Lung (tissue), 12 donors: ENCODE measurements around the gene KIF4B. TPM values are rescaled to one million over a fixed set of nuclear protein-coding genes. Genes with fewer than 3 reads are reported as not detected.
"Not testable (repeated sequence)": the region's sequence is repeated elsewhere in the genome, so short reads cannot be mapped to it uniquely, and the experiment has no call there.

Experiments
- ATAC-seq: fragments of 200-7000 bp; cut with Tn5 transposase; one replicate; pipeline ENCODE4 v1.9.1; 2020; ENCODE audit warnings: moderate number of reproducible peaks; ENCODE audit not compliant: insufficient read depth, low FRiP score
- DNase-seq, 3 donors: peaks; one replicate each; pipeline ENCODE4 v3.0.0-alpha.2; 2013 to 2017
- H3K27ac ChIP-seq, 2 donors: one replicate each; pipeline ENCODE4 v1.5.1; 2013; ENCODE audit warnings: mild to moderate bottlenecking in 2 of 2, moderate library complexity in 2 of 2, control low read depth in 1 of 2, inconsistent platforms in 1 of 2, low read depth in 1 of 2, low read length in 1 of 2
- H3K27me3 ChIP-seq, 3 donors: one replicate each; pipeline ENCODE4 v1.5.1; 2013; ENCODE audit warnings: low read length in 2 of 3; ENCODE audit not compliant: control insufficient read depth in 3 of 3, insufficient read depth in 3 of 3
- H3K36me3 ChIP-seq, 4 donors: one replicate each; pipeline ENCODE4 v1.5.1; 2013; ENCODE audit warnings: low read length in 4 of 4, mild to moderate bottlenecking in 1 of 4, moderate library complexity in 1 of 4; ENCODE audit not compliant: control insufficient read depth in 4 of 4, insufficient read depth in 4 of 4
- H3K4me1 ChIP-seq, 5 donors: one replicate each; pipeline ENCODE4 v1.5.1; 2013; ENCODE audit warnings: low read length in 5 of 5, mild to moderate bottlenecking in 2 of 5, moderate library complexity in 1 of 5; ENCODE audit not compliant: control insufficient read depth in 5 of 5, insufficient read depth in 5 of 5
- H3K4me3 ChIP-seq: one replicate; pipeline ENCODE4 v1.5.1; 2013; ENCODE audit warnings: mild to moderate bottlenecking, control low read depth, moderate library complexity
- H3K9ac ChIP-seq, 2 donors: one replicate each; pipeline ENCODE4 v1.5.1; 2013; ENCODE audit warnings: low read length in 2 of 2, control low read depth in 1 of 2; ENCODE audit not compliant: insufficient read depth in 1 of 2
- H3K9me3 ChIP-seq, 4 donors: one replicate each; pipeline ENCODE4 v1.5.1; 2013; ENCODE audit warnings: low read length in 3 of 4, mild to moderate bottlenecking in 1 of 4, moderate library complexity in 1 of 4; ENCODE audit not compliant: control insufficient read depth in 4 of 4, insufficient read depth in 3 of 4
- WGBS, 2 donors: extraction: QIAGEN DNeasy Blood & Tissue Kit; methylation state at CpG; one replicate each; pipeline ENCODE4 v1.1.7; 2013; 5-methylcytosine and 5-hydroxymethylcytosine counted together
- polyA plus RNA-seq, 2 donors: library from polyadenylated mRNA; stranded (reverse); fragments of 200-250 nt; gene quantifications; one replicate each; pipeline ENCODE4 v1.2.1, GENCODE V29; 2013
- total RNA-seq, 2 donors: library from RNA; depleted of rRNA in 1 of 2; stranded (reverse); fragments of >200 nt in 1 of 2; gene quantifications; one replicate each; pipeline ENCODE4 v1.2.1, GENCODE V29; 2014 to 2021
- TF ChIP-seq, protein P1 (sequence below): IDR thresholded peaks from 2 replicates; pipeline ENCODE4 v1.5.1; 2012; ENCODE audit warnings: mild to moderate bottlenecking; ENCODE audit errors: control extremely low read depth, extremely low read depth
- donor health status: control.
- donor health status: control.
- donor health status: Bipolar disorder and iron deficiency.
- donor health status: healthy.
- donor health status: DM: yes; HTN: yes; CAD: no.

The KIF4B gene
- total and polyA plus RNA-seq, 4 donors, result 0.01 to 0.02 TPM; not detected in 2

GRCh38 chr5:155004138-155004744, 9.3 kb upstream of the KIF4B start:
- H3K27me3 ChIP-seq, result no peaks in the 10 kb centered on the region
- no peak for ATAC-seq
- H3K9ac ChIP-seq, result no peak overlapping the region
- TF ChIP-seq, protein P1, sequence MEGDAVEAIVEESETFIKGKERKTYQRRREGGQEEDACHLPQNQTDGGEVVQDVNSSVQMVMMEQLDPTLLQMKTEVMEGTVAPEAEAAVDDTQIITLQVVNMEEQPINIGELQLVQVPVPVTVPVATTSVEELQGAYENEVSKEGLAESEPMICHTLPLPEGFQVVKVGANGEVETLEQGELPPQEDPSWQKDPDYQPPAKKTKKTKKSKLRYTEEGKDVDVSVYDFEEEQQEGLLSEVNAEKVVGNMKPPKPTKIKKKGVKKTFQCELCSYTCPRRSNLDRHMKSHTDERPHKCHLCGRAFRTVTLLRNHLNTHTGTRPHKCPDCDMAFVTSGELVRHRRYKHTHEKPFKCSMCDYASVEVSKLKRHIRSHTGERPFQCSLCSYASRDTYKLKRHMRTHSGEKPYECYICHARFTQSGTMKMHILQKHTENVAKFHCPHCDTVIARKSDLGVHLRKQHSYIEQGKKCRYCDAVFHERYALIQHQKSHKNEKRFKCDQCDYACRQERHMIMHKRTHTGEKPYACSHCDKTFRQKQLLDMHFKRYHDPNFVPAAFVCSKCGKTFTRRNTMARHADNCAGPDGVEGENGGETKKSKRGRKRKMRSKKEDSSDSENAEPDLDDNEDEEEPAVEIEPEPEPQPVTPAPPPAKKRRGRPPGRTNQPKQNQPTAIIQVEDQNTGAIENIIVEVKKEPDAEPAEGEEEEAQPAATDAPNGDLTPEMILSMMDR, result peak; percentile 17
- H3K36me3 ChIP-seq, result no peaks in the 10 kb centered on the region
- no peak overlapping the region for H3K4me3 ChIP-seq
- no peak for DNase-seq
- no peaks in the 10 kb centered on the region for H3K9me3 ChIP-seq
- H3K4me1 ChIP-seq, result peaks cover 0 to 1% (median 0%) of the 10 kb centered on the region in 5 donors
- 81 to 84% methylated on average over 11 of the region's 11 CpGs for WGBS, 2 donors
- H3K27ac ChIP-seq, result no peak overlapping the region

DNA sequence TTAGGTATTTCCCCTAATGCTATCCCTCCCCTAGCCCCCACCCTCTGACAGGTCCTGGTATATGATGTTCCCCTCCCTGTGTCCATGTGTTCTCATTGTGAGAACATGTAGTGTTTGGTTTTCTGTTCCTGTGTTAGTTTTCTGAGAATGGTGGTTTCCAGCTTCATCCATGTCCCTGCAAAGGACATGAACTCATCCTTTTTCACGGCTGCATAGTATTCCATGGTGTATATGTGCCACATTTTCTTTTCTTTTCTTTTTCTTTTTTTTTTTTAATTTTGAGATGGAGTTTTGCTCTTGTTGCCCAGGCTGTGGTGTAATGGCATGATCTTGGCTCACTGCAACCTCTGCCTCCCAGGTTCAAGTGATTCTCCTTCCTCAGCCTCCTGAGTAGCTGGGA, 7.3 kb upstream of the KIF4B start:
- H3K4me1 ChIP-seq, H3K9ac ChIP-seq, H3K4me3 ChIP-seq, ATAC-seq, DNase-seq, H3K36me3 ChIP-seq, H3K27ac ChIP-seq, H3K27me3 ChIP-seq, H3K9me3 ChIP-seq: not testable (repeated sequence)
- 95 to 100% methylated on average over 1 of the region's 1 CpG for WGBS, 2 donors

- no peak overlapping the region for H3K9ac ChIP-seq
- peaks cover 0 to 1% (median 0%) of the 10 kb centered on the region in 5 donors for H3K4me1 ChIP-seq
- H3K4me3 ChIP-seq, result no peak overlapping the region
- no peaks in the 10 kb centered on the region for H3K9me3 ChIP-seq
- no peak for ATAC-seq
- 80 to 85% methylated on average over 3 of the region's 3 CpGs for WGBS, 2 donors
- no peaks in the 10 kb centered on the region for H3K27me3 ChIP-seq
- H3K36me3 ChIP-seq, result no peaks in the 10 kb centered on the region
- no peak overlapping the region for H3K27ac ChIP-seq
- DNase-seq, result no peak
- TF ChIP-seq, protein P1, result no peak
Observed at GRCh38 chr5:155008669-155009068, 4.9 kb upstream of the KIF4B start.

DNA sequence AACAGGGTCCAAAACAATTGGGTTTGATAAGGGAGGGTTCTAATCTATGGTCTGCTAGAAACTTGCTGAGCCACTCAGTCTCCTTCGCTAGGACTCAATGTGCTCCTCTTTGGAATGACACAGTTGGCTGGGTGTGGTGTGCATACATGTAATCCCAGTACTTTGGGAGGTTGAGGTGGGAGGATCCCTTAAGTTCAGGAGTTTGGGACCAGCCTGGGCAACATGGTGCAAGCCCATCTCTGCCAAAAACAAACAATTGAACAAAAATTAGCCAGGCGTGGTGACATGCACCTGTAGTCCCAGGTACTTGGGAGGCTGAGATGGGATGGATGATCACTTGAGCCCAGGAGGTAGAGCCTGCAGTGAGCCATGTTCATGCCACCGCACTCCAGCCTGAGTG, 2.7 kb upstream of the KIF4B start:
- H3K27me3 ChIP-seq, result no peaks in the 10 kb centered on the region
- WGBS, 2 donors, result 92 to 97% methylated on average over 3 of the region's 3 CpGs
- H3K9me3 ChIP-seq, result peaks cover 0 to 1% (median 0%) of the 10 kb centered on the region in 4 donors
- H3K9ac ChIP-seq, result no peak overlapping the region
- DNase-seq (no peak), ATAC-seq (no peak)
- H3K27ac ChIP-seq, result no peak overlapping the region
- no peak overlapping the region for H3K4me3 ChIP-seq
- TF ChIP-seq, protein P1, result no peak
- no peaks in the 10 kb centered on the region for H3K36me3 ChIP-seq
- no peaks in the 10 kb centered on the region for H3K4me1 ChIP-seq
